Dermis blood vessel endothelial cell (primary cell): ENCODE data around the gene ZNF439. TPM values are rescaled to one million over a fixed set of nuclear protein-coding genes. Genes with fewer than 3 reads are reported as not detected.
"Not testable (repeated sequence)": the region's sequence is repeated elsewhere in the genome, so short reads cannot be mapped to it uniquely, and the experiment has no call there.

Source experiments
- DNase-seq: peaks from one replicate; pipeline ENCODE4 v3.0.0; 2010
- total RNA-seq: library from RNA; depleted of rRNA; stranded (reverse); fragments of >200 nt; gene quantifications from 2 replicates; pipeline ENCODE4 v1.2.3, GENCODE V29; 2014

Gene ZNF439
- total RNA-seq, 1 donor from 2014 or later, result 2.4 TPM

DNA sequence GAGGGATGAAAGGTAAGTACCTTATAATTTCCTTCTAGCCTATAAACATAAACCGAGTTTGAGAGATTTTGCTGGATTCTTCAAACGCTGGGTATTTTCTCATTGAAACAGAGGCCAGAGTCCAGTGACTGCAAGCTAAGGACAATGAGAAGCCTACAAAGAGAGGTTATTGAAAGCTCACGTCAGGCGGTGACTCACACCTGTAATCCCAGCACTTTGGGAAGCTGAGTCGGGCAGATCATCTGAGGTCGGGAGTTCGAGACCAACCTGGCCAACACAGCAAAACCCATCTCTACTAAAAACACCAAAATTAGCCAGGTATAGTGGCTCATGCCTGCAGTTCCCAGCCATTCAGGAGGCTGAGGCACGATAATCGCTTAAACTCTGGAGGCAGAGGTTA lies 24.1 kb downstream of the ZNF439 start:
- DNase-seq, result no peak

DNA sequence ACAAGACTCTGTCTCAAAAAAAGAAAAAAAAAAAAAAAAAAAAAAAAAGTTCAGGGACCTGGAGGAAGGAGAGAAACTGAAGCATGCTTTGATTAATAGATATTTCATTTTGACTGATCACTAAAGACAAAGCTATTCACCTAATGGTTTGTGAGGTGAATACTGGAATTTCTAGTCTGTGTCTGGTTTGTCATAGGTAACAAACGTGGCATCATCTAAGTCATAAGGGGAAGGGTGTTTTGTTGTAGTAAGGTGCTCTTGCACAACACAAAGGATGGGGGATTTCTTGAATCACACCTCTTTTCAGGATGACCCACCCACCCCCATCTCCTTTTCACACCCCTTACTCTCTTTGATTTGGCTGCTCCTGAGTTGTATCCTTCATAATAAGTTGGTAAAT lies 25.2 kb downstream of the ZNF439 start:
- no peak for DNase-seq

DNA sequence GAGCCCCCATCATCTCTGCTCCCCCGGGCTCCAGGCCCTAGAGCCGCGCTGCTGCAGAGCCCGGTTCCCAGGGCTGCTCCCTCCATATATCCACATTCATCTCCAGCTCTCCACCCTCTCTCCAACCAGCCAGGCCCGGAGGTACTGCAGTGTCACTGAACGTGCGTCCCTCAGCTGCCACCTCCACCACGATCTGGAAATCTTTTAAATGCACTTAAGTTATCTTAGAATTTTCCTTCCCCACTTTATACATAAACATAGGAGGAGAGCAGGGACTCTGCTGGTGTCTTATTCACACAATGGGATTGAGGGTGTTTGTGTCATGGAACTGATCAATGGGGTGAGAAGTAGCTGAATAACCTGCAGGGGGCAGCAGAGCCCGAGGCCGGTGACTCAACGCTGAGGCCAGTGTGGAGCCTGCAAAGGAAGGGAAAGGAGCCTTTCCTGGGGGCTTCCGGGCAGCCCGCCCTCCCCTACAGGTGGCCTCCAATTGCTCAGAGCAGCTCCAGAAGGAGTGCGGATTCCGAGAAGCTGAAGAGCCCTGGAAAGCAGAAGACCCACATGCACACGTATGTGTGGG lies 31.3 kb downstream of the ZNF439 start:
- DNase-seq, result peak; percentile 9

DNA sequence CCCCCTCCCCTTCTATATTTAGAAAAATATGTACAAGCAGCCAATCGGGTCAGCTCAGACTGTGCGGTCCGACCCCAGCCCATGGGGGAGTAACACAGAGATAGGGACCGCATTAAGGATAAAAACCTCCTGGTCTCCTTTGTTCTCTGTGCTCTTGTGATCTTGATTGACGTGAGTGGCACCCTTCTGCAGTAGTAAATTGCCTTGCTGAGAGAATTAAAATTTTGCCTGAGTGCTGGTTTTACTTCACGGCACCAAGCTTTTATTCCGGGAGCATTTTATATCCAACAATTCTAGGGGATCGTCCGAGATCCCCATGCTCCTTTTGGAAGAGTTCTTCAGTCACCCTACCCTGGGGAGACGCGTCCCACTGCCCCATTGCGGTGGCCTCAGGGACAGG lies 32.1 kb downstream of the ZNF439 start:
- no peak for DNase-seq

DNA sequence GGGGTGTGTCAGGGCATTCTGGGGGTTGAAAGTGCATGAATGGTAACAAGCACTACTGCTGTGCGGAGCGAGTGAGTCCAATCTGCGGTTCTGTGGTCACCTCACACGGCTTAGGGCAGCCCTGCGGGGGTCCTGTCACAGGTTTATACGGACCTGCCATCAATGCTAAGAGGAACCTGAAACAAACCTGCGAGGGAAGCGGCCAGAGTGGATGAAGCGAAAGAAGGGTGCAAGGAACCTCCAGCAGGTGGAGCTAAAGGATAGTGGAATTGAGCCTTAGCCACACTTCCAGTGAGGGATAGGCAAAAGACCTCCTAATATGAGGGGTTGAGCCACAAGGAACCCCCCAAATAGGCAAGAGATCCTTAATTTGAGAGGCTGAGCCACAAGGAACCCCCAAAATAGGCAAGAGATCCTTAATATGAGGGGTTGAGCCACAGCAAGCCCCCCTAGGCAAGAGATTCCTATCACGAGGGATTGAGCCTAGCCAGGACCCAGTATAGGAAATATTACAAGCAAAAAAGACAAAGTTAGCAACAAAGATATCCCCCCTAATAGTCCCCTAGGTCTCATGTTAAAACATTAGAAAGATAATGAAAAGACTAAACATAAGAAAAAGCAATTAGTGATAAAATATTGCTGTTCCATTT lies 32.8 kb downstream of the ZNF439 start:
- DNase-seq, result peak; percentile 72

DNA sequence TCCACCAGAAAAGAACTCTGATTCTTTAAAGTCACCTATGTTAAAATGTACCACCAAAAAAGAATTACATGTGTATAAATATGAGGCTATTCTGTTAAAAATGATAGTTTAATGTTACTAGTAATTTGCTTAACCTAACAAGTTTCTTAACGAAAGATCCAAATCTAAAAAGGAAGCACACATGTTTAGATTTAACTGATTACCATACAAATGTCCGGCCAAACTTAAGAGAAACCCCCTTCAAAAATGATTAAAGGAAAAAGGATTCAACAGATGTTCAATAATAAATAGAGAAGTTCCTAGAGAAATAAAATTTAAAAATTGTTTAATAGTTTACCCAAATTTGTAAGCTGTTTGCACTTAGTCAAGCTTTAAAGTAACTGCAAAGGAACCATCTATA lies 34.1 kb downstream of the ZNF439 start:
- DNase-seq, result no peak

DNA sequence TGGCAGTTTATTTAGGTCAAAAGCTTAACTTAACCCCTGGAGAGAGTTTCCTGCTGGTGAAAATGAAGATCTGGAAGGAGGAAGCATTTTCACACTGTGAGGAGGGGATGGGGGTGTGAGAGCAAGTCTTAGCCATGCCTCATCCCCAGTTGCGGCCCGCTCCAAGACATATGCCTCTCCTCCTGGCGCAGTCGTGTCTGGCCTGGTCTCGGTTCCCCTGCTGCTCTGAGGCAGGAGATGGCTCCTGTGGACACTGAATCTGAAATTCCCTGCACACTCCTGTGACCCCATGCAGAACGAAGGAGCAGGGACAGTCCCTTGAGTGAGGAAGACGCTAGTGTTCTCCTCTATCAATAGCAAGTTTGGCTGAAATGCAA lies 38.7 kb downstream of the ZNF439 start:
- no peak for DNase-seq

DNA sequence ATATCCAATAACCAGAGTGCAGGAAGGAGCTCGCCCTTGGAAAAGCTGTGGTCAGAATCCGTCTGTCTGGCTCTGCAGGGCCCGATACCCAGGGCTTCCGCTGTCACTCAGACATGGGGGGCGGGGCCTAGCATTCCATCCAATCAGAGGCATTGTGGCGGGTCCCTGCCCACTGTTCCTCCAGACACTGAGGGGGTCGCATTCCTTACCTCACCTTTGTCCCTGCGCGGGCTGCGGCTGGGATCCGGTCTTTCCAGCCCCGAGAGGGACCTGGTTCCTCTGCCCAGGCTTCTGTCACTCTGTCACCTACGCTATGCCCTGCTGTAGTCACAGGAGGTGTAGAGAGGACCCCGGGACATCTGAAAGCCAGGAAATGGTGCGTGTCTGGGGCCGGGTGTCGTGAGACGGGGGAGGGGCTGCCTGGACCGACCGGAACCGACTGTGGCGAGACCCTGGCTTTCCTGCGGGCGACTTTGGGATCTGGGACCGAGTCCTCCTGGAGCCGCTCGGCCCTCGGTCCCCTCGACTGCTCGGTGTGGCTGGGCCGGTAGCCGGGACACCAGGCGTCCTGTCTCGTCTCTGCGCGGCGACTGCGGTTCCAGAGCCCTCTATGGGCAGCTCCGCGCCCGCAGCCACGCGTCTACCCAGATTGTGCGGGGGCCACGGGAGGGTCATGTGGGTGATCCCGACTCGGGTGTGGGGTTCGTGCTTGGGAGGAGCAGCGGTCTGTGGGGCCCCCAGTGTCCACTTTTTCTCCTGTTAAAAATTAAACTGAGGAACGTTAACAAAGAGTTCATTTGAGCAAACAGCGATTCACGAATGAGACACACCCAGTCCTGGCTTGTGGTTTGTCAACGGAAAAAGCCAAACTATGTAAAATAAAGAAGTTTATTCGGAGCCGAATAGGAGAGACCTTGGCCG lies 39.3 kb downstream of the ZNF439 start, which contains the start of gene ZNF69:
Gene ZNF69 (plus strand): TSS at position 172 of the 921 bp plus-strand sequence. CDS start 142 bp downstream, at position 314.
- peak; percentile 54 for DNase-seq

DNA sequence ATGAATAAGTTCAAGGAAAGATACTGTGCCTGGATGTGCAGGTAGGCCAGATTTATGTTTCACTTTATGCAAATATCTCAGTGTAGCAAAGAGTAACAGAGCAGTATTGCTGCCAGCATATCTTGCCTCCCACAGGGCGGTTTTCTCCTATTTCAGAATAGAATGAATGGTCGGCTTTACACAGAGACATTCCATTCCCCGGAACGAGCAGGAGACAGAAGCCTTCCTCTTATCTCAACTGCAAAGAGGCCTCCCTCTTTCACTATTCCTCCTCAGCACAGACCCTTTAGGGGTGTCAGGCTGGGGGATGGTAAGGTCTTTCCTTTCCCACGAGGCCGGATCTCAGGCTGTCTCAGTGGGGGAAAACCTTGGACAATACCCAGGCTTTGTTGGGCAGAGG lies 41.4 kb downstream of the ZNF439 start:
- DNase-seq, result not testable (repeated sequence)

DNA sequence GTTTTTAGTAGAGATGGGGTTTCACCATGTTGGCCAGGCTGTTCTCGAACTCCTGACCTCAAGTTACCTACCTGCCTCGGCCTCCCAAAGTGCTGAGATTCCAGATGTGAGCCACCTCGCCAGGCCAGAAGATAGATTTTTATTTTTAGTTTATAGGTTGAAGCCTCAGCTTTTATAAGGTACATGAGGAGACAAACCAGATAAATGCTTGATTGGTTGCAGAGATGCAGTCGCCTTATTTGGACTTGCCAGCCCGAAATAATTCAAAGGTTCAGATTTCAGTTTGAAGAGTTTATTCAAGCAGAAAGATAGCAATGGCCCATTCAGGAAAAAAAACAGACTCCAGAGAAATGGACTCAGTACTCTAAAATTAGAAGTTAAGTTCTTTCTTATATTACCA lies 42.1 kb downstream of the ZNF439 start:
- DNase-seq, result no peak

DNA sequence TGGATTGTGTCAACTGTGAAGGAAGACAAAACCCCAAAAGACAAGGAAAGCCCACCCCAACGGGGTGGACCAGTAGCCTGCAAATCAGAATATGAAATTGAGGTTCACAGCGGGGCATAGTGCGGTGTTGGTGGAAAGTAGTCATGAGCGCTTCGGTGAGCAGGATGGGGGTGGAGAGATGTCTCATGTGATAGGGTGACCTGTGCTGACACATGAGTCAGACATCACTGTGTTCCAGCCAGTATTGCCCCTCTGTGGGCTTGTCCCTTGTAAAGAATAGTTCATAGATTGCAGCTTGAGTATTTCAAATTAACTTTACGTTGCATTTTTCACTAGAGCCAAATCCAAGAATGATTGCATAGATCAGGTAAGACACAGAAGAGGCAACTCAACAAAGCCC lies 46.3 kb downstream of the ZNF439 start:
- no peak for DNase-seq

DNA sequence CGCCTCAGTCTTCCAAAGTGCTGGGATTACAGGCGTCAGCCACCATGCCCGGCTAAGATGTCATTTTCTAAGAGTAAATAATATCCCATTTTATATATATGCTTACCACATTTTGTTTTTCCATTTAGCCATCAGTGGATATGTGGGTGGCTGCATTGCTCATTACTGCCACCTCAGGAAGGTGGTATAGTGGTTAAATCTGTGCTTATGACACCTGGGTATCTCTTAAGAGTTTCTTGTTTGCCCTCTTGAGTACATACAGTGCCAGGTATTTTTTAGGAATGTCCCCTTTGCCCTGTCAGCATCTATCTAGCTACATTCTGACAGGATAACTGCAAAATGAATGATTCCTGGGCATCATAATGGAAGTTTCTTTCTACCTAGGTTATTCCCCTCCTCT lies 53.7 kb downstream of the ZNF439 start:
- DNase-seq, result no peak

DNA sequence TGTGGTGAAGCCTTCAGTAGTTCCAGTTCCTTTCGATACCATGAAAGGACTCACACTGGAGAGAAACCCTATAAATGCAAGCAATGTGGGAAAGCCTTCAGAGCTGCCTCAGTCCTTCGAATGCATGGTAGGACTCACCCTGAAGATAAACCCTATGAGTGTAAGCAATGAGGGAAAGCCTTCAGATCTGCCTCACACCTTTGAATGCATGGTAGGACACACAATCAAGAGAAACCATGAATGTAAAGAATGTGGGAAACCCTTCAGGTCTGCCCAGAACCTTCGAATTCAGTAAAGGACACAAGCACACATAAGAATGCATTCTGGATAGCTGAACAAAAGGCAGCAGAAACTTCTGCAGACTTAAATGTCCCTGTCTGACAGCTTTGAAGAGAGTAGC lies 57.4 kb downstream of the ZNF439 start:
- no peak for DNase-seq

DNA sequence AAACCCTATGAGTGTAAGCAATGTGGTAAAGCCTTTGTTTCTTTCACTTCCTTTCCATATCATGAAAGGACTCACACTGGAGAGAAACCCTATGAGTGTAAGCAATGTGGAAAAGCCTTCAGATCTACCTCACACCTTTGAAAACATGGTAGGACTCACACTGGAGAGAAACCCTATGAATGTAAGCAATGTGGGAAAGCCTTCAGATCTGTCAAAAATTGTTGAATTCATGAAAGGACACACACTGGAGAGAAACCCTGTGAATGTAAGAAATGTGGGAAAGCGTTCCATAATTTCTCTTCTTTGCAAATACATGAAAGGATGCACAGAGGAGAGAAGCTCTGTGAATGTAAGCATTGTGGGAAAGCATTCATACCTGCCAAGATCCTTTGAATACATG lies 63.4 kb downstream of the ZNF439 start:
- not testable (repeated sequence) for DNase-seq

DNA sequence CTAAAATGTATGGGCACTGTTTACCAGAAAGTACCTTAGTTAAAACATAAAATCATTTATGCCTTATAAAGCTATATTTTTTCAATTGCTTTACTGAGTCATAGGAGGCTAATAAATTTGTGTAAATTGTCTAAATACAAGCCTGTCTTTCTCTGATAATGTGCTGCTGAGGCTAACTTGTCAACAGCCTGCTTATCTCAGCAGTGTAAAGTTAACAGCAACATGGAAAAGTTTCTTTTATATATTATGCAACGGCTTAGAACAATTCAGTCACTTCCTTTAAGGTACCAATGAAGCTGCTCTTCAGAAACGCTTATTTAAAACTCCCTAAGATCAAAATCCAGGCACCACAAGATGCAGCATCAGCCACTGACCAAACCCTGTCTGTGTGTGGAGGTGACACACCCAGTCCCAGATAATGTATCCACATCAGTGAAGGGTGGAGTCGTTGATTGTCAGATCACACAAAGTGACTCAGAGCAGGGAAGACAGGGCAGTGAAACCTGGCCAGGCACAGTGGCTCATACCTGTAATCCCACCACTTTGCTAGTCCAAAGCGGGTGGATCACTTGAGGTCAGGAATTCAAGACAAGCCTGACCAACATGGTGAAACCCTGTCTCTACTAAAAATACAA lies 66.0 kb downstream of the ZNF439 start:
- not testable (repeated sequence) for DNase-seq

Other genes starting within 250 kb of the ZNF439 start
- gene ZNF823, start 109.8 kb upstream of the ZNF439 start, total RNA-seq, result 11.7 and 15.1 TPM in 2 replicates
- gene ZNF441, start 81.7 kb upstream of the ZNF439 start, total RNA-seq, result 8.0 and 10.4 TPM in 2 replicates
- 1.5 and 1.6 TPM in 2 replicates for gene ZNF491, start 50.2 kb upstream of the ZNF439 start, total RNA-seq
- gene ZNF440, start 34.5 kb upstream of the ZNF439 start, total RNA-seq, result 9.0 and 12.4 TPM in 2 replicates
- 13.0 and 15.8 TPM in 2 replicates for gene ZNF69, start 39.1 kb downstream of the ZNF439 start, total RNA-seq
- gene ZNF700, start 76.4 kb downstream of the ZNF439 start, total RNA-seq, result 8.8 and 11.2 TPM in 2 replicates
- gene ZNF763, start 116.3 kb downstream of the ZNF439 start, total RNA-seq, result 1.6 and 3.1 TPM in 2 replicates
- 2.0 and 2.6 TPM in 2 replicates for gene ZNF433, start 187.0 kb downstream of the ZNF439 start, total RNA-seq
- 0.17 and 0.70 TPM in 2 replicates for gene ZNF878, start 204.2 kb downstream of the ZNF439 start, total RNA-seq
- 5.4 and 5.7 TPM in 2 replicates for gene ZNF844, start 216.0 kb downstream of the ZNF439 start, total RNA-seq